ENCODE measurements around the gene RNF157.

RNF157 gene

DNA sequence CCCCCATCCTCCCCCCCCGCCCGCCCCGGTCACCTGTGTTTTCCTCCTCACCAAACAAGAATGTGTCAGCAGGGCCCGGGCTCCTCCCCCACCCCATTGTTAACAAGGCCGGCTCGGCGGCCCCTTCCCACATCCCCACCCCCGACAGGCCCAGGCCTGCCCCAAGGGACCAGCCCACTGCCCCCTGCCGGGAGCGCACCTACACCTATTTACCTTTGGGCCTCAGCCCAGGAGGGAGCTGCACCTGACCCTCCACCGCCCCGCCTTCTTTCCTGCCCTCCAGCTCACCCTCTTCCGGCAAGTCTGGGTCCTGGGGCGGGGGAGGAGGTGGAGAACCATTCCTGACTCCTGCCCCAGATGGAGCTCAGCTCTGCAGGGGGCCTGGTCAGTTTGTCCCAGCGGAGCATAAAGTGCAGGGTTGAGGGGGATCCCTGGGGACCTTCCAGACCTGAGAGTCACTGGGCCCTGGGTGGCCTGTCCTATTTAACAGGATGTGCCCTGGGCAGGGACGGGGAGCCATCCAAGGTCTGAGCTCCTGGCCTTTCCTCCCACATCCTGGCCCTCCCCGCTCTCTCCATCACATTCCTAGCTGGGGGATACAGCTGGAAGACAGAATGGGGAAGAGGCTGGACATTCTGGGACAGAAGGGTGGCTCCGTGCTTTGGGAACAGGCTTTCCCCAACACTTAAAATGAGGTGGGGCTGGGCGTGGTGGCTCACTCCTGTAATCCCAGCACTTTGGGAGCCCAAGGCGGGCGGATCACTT is 107.5 kb downstream of the RNF157 start:
- no peak overlapping the region for H3K4me3 ChIP-seq (ENCODE audit: low read depth, low read length)
- TF ChIP-seq, protein P1, sequence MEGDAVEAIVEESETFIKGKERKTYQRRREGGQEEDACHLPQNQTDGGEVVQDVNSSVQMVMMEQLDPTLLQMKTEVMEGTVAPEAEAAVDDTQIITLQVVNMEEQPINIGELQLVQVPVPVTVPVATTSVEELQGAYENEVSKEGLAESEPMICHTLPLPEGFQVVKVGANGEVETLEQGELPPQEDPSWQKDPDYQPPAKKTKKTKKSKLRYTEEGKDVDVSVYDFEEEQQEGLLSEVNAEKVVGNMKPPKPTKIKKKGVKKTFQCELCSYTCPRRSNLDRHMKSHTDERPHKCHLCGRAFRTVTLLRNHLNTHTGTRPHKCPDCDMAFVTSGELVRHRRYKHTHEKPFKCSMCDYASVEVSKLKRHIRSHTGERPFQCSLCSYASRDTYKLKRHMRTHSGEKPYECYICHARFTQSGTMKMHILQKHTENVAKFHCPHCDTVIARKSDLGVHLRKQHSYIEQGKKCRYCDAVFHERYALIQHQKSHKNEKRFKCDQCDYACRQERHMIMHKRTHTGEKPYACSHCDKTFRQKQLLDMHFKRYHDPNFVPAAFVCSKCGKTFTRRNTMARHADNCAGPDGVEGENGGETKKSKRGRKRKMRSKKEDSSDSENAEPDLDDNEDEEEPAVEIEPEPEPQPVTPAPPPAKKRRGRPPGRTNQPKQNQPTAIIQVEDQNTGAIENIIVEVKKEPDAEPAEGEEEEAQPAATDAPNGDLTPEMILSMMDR (IDR thresholded peaks at IDR 0.05; ENCODE audit: insufficient read depth, low read depth, low read length, missing control alignments) = no peak
- no peak for DNase-seq (ENCODE audit: low read depth)

DNA sequence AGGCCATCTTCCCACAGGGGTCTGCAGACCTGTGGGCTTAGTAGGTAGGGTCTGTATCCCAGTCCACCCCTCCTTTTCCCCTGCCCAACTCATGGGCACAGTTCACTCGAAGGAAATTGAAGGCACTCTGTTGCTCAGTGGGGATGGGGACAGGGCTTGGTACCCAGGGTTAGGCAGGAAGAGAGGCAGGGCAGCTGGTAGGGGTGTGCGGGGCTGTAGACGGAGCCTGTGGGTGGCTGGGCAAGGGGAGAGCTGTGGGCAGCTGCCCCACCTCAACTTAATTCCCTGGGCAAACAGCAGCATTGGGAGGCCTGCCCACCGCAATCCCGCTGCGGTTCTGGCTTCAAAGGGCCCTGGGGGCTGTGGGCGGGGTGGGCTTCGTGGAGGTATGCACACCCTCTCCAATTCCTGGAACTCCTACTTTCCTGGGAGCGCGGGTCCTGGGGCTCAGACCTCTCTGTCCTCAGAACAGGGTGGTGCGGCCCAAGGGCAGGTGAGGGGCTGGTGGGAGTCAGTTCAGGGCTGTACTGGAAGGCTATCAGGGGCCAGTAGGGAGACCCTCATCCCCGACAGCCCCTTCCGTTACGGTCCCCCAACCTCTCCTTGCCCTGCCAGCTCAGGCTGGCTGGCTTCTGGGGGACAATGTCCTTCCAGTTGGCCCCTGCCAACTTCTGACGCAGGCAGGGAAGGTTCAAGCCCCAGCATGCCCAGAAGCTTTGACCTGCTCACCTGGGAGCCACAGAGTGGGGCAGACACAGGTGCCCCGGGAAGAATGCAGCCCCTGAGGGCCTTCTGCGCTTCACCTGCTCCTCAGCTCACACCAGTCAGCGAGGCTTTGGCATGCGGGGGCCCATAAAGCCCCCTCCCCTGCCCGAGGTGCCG is 108.4 kb downstream of the RNF157 start:
- TF ChIP-seq, protein P1 (IDR thresholded peaks at IDR 0.05; ENCODE audit: insufficient read depth, low read depth, low read length, missing control alignments) = no peak
- H3K4me3 ChIP-seq (ENCODE audit: low read depth, low read length) = no peak overlapping the region
- no peak for DNase-seq (ENCODE audit: low read depth)

DNA sequence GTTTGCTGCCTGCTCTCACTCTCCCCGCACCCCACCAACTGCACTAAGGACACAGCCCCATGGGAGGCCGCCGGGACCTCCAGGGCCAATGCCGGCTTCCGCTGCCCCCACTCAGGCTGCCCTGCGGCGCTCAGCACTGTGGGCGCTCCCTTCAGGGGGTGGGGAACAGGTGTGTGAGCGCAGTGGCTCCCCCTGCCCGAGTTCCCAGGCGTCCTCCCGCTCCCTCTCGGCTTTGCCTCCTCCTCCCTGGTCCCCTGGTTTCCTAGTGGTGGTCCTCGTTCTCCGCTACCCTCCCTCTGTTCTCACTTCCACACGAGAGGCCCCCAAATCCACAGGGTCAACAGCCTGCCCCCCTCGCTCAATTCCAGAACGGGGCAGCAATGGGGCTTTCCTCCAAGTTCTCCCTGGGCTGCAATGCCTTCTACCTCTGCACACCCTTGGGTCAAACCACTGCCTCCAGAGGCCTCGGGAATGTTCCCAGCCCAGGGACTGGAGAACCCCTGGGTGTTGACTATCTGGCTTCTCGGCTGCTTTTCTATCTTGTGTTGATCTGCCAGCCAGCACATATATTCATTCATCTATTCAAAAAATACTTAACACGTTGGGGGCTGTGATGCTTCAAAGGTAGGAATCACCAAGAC is 109.1 kb downstream of the RNF157 start:
- TF ChIP-seq, protein P1 (IDR thresholded peaks at IDR 0.05; ENCODE audit: insufficient read depth, low read depth, low read length, missing control alignments) = no peak
- no peak for DNase-seq (ENCODE audit: low read depth)
- no peak overlapping the region for H3K4me3 ChIP-seq (ENCODE audit: low read depth, low read length)

DNA sequence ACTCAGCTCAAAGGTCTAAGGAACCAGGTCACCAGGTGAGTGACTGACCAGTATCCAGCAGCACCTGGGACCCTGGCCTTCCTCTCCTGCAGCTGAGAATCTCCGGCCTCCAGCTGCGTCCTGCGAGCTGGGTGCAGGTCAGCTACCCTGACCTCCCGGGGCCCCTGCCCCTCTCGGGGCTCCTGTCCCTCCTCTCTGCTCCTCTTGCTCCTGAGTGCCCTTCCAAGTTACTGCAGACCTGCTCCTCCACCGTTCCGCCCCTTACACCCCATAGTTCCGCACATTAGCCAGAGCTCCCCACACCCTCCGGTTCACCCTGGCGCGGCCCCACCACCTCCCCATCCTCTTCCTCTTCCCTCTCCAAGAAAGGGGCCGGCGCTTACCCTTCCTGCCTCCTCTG is 109.8 kb downstream of the RNF157 start:
- TF ChIP-seq, protein P1 (IDR thresholded peaks at IDR 0.05; ENCODE audit: insufficient read depth, low read depth, low read length, missing control alignments) = no peak
- no peak for DNase-seq (ENCODE audit: low read depth)
- H3K4me3 ChIP-seq (ENCODE audit: low read depth, low read length) = no peak overlapping the region

DNA sequence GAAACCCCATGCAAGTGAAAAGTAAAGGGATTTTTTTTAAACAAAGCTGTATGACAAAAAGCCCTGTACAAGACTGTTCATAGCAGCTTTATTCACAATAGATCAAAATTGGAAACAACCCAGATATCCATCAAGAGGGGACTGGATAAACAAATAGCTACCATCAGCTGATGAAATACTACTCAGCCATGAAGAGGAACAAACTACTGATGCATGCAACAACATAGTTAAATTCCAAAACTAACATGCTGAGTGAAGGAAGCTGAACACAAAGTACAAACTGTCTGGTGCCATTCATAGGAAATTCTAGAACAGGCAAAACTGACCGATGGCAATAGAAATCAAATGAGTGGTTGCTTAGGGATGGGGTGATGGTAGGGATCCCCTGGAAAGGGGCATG is 114.4 kb downstream of the RNF157 start:
- no peak for DNase-seq (ENCODE audit: low read depth)
- H3K4me3 ChIP-seq (ENCODE audit: low read depth, low read length) = no peak overlapping the region
- TF ChIP-seq, protein P1 (IDR thresholded peaks at IDR 0.05; ENCODE audit: insufficient read depth, low read depth, low read length, missing control alignments) = no peak

DNA sequence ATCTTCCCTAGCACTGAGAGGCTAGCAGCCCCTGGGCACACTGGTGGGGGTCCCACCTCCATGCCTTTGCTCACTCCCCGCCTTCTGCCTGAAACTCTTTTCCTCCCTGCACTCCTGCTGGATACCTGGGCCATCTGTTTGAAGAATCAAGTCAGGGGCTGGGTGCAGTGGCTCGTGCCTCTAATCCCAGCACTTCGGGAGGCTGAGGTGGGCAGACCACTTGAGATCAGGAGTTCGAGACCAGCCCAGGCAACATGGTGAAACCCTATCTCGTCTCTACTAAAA is 115.0 kb downstream of the RNF157 start:
- no peak for DNase-seq (ENCODE audit: low read depth)
- TF ChIP-seq, protein P1 (IDR thresholded peaks at IDR 0.05; ENCODE audit: insufficient read depth, low read depth, low read length, missing control alignments) = no peak
- H3K4me3 ChIP-seq (ENCODE audit: low read depth, low read length) = no peak overlapping the region
